Natural killer cell treated with Interleukin-12 subunit alpha and Interleukin-12 subunit beta and Interleukin-15 and Interleukin-18, amount 100 ng/mL, for 72 hours (primary cell): Measurements from ENCODE around the gene DDB1. TPM values are rescaled to one million over a fixed set of nuclear protein-coding genes. Genes with fewer than 3 reads are reported as not detected.
A peak's percentile ranks its signal among the peaks of the same experiment; 100 is the strongest.

ENCODE experiments used
- ATAC-seq, 2 donors: fragments of 150-1000 bp; cut with Tn5 transposase in 1 of 2; sonication (Bioruptor Pico), chemical (Tn5 transposase) in 1 of 2; 2 replicates each; pipeline ENCODE4 v1.10.0; 2021
- DNase-seq: peaks from one replicate; pipeline ENCODE4 v3.0.0; 2022; ENCODE audit warnings: low spot score
- H3K27ac Mint-ChIP-seq, 2 donors: 1 replicate in 1 of 2; 2 replicates in 1 of 2; pipeline ENCODE4 v1.8.0; 2022; ENCODE audit warnings: mixed read lengths in 2 of 2, mild to moderate bottlenecking in 1 of 2, moderate library complexity in 1 of 2
- H3K27me3 Mint-ChIP-seq, 2 donors: 1 replicate in 1 of 2; 2 replicates in 1 of 2; pipeline ENCODE4 v1.8.0; 2022; ENCODE audit warnings: mixed read lengths in 2 of 2
- H3K36me3 Mint-ChIP-seq: one replicate; pipeline ENCODE4 v1.8.0; 2022; ENCODE audit warnings: mixed read lengths
- H3K4me1 Mint-ChIP-seq, 2 donors: 1 replicate in 1 of 2; 2 replicates in 1 of 2; pipeline ENCODE4 v1.8.0; 2022; ENCODE audit warnings: low read depth in 2 of 2, mixed read lengths in 2 of 2, mild to moderate bottlenecking in 1 of 2
- H3K4me3 Mint-ChIP-seq: one replicate; pipeline ENCODE4 v1.8.0; 2022; ENCODE audit warnings: mixed read lengths
- H3K9me3 Mint-ChIP-seq: 2 replicates; pipeline ENCODE4 v1.8.0; 2022; ENCODE audit warnings: mixed read lengths
- total RNA-seq, 2 donors: library from RNA; stranded (reverse); gene quantifications; one replicate each; pipeline ENCODE4 v1.2.3, GENCODE V29; 2022

Gene DDB1
- total RNA-seq, 2 donors from 2014 or later: 241 to 276 TPM

GRCh38 chr11:61349189-61349751 is 16.4 kb upstream of the DDB1 start:
- Mint-ChIP-seq H3K27me3 (no peaks in the 10 kb centered on the region), H3K36me3 (peaks cover 9% of the 10 kb centered on the region), H3K4me3 (no peak overlapping the region), H3K9me3 (no peaks in the 10 kb centered on the region), H3K4me1 (peaks cover 0 to 3% of the 10 kb centered on the region in 2 donors), H3K27ac (no peak overlapping the region)
- no peak for ATAC-seq
- DNase-seq: no peak

GRCh38 chr11:61347916-61348461 is 15.1 kb upstream of the DDB1 start:
- Mint-ChIP-seq H3K4me3 (no peak overlapping the region), H3K4me1 (peaks cover 0 to 3% of the 10 kb centered on the region in 2 donors), H3K27me3 (no peaks in the 10 kb centered on the region), H3K27ac (no peak overlapping the region), H3K36me3 (peaks cover 5% of the 10 kb centered on the region), H3K9me3 (no peaks in the 10 kb centered on the region)
- DNase-seq: no peak
- ATAC-seq: peak; percentile 49 to 54

GRCh38 chr11:61345954-61346843 is 13.3 kb upstream of the DDB1 start:
- peaks cover 0 to 3% of the 10 kb centered on the region in 2 donors for H3K4me1 Mint-ChIP-seq
- no peak for DNase-seq
- no peaks in the 10 kb centered on the region for H3K27me3 Mint-ChIP-seq
- peaks cover 5% of the 10 kb centered on the region for H3K36me3 Mint-ChIP-seq
- H3K27ac Mint-ChIP-seq: no peak overlapping the region
- H3K4me3 Mint-ChIP-seq: no peak overlapping the region
- no peaks in the 10 kb centered on the region for H3K9me3 Mint-ChIP-seq
- no peak for ATAC-seq

- Mint-ChIP-seq H3K27me3 (no peaks in the 10 kb centered on the region), H3K27ac (no peak overlapping the region), H3K9me3 (no peaks in the 10 kb centered on the region), H3K4me3 (no peak overlapping the region), H3K4me1 (peaks cover 0 to 3% of the 10 kb centered on the region in 2 donors), H3K36me3 (peaks cover 5% of the 10 kb centered on the region)
- DNase-seq: no peak
- no peak for ATAC-seq
These were observed 12.3 kb upstream of the DDB1 start for GRCh38 chr11:61345170-61345610.

GRCh38 chr11:61343792-61344745 is 11.2 kb upstream of the DDB1 start:
- no peaks in the 10 kb centered on the region for H3K9me3 Mint-ChIP-seq
- no peak for DNase-seq
- no peak overlapping the region for H3K27ac Mint-ChIP-seq
- no peak for ATAC-seq
- H3K4me3 Mint-ChIP-seq: no peak overlapping the region
- H3K4me1 Mint-ChIP-seq: no peaks in the 10 kb centered on the region
- no peaks in the 10 kb centered on the region for H3K27me3 Mint-ChIP-seq
- no peaks in the 10 kb centered on the region for H3K36me3 Mint-ChIP-seq

- H3K9me3 Mint-ChIP-seq: no peaks in the 10 kb centered on the region
- H3K27ac Mint-ChIP-seq: no peak overlapping the region
- peaks cover 0 to 5% of the 10 kb centered on the region in 2 donors for H3K4me1 Mint-ChIP-seq
- no peak overlapping the region for H3K4me3 Mint-ChIP-seq
- no peak for ATAC-seq
- DNase-seq: no peak
- no peaks in the 10 kb centered on the region for H3K27me3 Mint-ChIP-seq
- H3K36me3 Mint-ChIP-seq: no peaks in the 10 kb centered on the region
These were observed 9.4 kb upstream of the DDB1 start for GRCh38 chr11:61342207-61342803.

GRCh38 chr11:61341706-61342105 is 8.8 kb upstream of the DDB1 start:
- peaks cover 5 to 9% of the 10 kb centered on the region in 2 donors for H3K4me1 Mint-ChIP-seq
- no peak overlapping the region for H3K27ac Mint-ChIP-seq
- H3K36me3 Mint-ChIP-seq: no peaks in the 10 kb centered on the region

GRCh38 chr11:61340979-61341378 is 8.1 kb upstream of the DDB1 start:
- H3K4me1 Mint-ChIP-seq: peaks cover 5 to 9% of the 10 kb centered on the region in 2 donors
- no peak overlapping the region for H3K4me3 Mint-ChIP-seq
- no peak for DNase-seq
- no peaks in the 10 kb centered on the region for H3K27me3 Mint-ChIP-seq
- H3K27ac Mint-ChIP-seq: no peak overlapping the region
- no peaks in the 10 kb centered on the region for H3K9me3 Mint-ChIP-seq
- H3K36me3 Mint-ChIP-seq: no peaks in the 10 kb centered on the region
- ATAC-seq: no peak

More at GRCh38 chr11:61341706-61342105, 8.8 kb upstream of the DDB1 start:
- no peaks in the 10 kb centered on the region for H3K9me3 Mint-ChIP-seq
- H3K27me3 Mint-ChIP-seq: no peaks in the 10 kb centered on the region
- no peak overlapping the region for H3K4me3 Mint-ChIP-seq
- ATAC-seq (no peak), DNase-seq (no peak)

- Mint-ChIP-seq H3K36me3 (no peaks in the 10 kb centered on the region), H3K4me3 (no peak overlapping the region), H3K27me3 (no peaks in the 10 kb centered on the region), H3K4me1 (peaks cover 5 to 9% of the 10 kb centered on the region in 2 donors), H3K27ac (no peak overlapping the region), H3K9me3 (no peaks in the 10 kb centered on the region)
- DNase-seq: no peak
- no peak for ATAC-seq
These were observed 6.6 kb upstream of the DDB1 start for GRCh38 chr11:61339490-61339878.

- Mint-ChIP-seq H3K9me3 (no peaks in the 10 kb centered on the region), H3K4me3 (no peak overlapping the region), H3K4me1 (peaks cover 9 to 11% of the 10 kb centered on the region in 2 donors), H3K36me3 (no peaks in the 10 kb centered on the region), H3K27ac (no peak overlapping the region), H3K27me3 (no peaks in the 10 kb centered on the region)
- DNase-seq: no peak
- ATAC-seq: no peak
These were observed 6.0 kb upstream of the DDB1 start for GRCh38 chr11:61338783-61339489.

- H3K9me3 Mint-ChIP-seq: no peaks in the 10 kb centered on the region
- DNase-seq (no peak), ATAC-seq (no peak)
- no peak overlapping the region for H3K27ac Mint-ChIP-seq
- H3K36me3 Mint-ChIP-seq: no peaks in the 10 kb centered on the region
- H3K4me3 Mint-ChIP-seq: no peak overlapping the region
- H3K4me1 Mint-ChIP-seq: peaks cover 16 to 19% of the 10 kb centered on the region in 2 donors
- H3K27me3 Mint-ChIP-seq: no peaks in the 10 kb centered on the region
These were observed 5.0 kb upstream of the DDB1 start for GRCh38 chr11:61337706-61338470.
